ENCODE results near the gene MSANTD3.

- TF ChIP-seq EZH2 (IDR thresholded peaks at IDR 0.05; ENCODE audit: low read length, unreplicated experiment) (no peak), EZH2phosphoT487 (IDR thresholded peaks at IDR 0.05; ENCODE audit: borderline replicate concordance, low read length) (no peak)
- TF ChIP-seq, protein P1, sequence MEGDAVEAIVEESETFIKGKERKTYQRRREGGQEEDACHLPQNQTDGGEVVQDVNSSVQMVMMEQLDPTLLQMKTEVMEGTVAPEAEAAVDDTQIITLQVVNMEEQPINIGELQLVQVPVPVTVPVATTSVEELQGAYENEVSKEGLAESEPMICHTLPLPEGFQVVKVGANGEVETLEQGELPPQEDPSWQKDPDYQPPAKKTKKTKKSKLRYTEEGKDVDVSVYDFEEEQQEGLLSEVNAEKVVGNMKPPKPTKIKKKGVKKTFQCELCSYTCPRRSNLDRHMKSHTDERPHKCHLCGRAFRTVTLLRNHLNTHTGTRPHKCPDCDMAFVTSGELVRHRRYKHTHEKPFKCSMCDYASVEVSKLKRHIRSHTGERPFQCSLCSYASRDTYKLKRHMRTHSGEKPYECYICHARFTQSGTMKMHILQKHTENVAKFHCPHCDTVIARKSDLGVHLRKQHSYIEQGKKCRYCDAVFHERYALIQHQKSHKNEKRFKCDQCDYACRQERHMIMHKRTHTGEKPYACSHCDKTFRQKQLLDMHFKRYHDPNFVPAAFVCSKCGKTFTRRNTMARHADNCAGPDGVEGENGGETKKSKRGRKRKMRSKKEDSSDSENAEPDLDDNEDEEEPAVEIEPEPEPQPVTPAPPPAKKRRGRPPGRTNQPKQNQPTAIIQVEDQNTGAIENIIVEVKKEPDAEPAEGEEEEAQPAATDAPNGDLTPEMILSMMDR (conservative IDR thresholded peaks at IDR 0.05; ENCODE audit: low read depth, low read length): no peak
These were observed 1.2 kb upstream of the MSANTD3 start for GRCh38 chr9:100425758-100426157.
